GM12891 (cell line): Measurements from ENCODE around the gene STMN3.

ENCODE experiments used
- PAX5 ChIP-seq: IDR thresholded peaks from 2 replicates; pipeline ENCODE4 v1.6.1; 2011; ENCODE audit warnings: low read length, moderate library complexity, mild to moderate bottlenecking; ENCODE audit not compliant: insufficient read depth, severe bottlenecking
- POLR2A ChIP-seq: IDR thresholded peaks from 2 replicates; pipeline ENCODE4 v1.6.1; 2011; ENCODE audit warnings: low read depth, low read length, control low read depth
- POLR2AphosphoS5 ChIP-seq: IDR thresholded peaks from 2 replicates; pipeline ENCODE4 v1.6.1; 2011; ENCODE audit warnings: low read depth, low read length, control low read depth
- POU2F2 ChIP-seq: IDR thresholded peaks from 2 replicates; pipeline ENCODE4 v1.6.1; 2011; ENCODE audit warnings: low read depth, mild to moderate bottlenecking, control low read depth, low read length, moderate library complexity
- SPI1 ChIP-seq: IDR thresholded peaks from 2 replicates; pipeline ENCODE4 v1.6.1; 2011; ENCODE audit warnings: low read depth, low read length, control low read depth
- TAF1 ChIP-seq: IDR thresholded peaks from 2 replicates; pipeline ENCODE4 v1.6.1; 2011; ENCODE audit warnings: low read depth, low read length, control low read depth

GRCh38 chr20:63643499-63643898 is 9.7 kb downstream of the STMN3 start:
- TF ChIP-seq SPI1 (no peak), POLR2A (no peak), TAF1 (no peak), POLR2AphosphoS5 (no peak), POU2F2 (no peak), PAX5 (no peak)
